GM15510 (cell line): ENCODE data around the gene NR2F2.

ENCODE experiments used
- POLR2A ChIP-seq: IDR thresholded peaks from 3 replicates; pipeline ENCODE4 v1.6.1; 2011; ENCODE audit warnings: borderline replicate concordance; ENCODE audit not compliant: insufficient read length; ENCODE audit errors: extremely low read depth

Gene NR2F2

DNA sequence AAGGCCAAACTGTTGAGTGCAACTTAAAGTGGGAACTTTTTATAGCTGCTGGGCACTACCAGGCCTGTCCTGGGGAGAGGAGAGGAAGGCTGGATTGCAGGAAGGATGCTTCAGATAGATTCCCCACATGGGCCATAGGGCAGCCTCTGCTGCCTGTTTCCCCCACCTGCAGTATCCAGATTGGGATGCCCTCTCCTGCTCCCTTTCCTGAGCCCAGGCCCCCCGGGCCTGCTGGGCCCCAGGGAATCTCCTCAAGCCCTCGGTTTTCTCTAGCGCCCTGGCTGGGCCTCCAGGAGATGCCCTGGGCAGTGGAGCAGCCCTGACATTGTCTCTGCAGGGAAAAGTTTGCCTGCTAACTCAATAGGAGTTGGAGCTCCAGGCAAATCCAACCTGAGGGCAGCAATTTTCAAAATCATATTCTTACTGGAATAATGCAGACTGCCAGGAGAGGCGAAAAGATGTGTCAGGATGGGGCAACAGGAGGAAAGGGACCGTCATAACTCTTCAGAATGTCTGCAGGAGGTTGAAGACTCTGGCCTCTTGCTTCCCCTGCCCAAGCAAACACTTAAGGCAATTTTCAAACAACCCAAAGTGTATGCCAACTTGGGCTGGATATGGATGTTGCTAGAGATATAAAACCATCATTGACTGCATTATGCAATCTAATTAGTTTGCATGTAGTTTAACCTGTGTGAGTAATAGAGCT, 4.4 kb downstream of the NR2F2 start:
- no peak for TF ChIP-seq POLR2A

GRCh38 chr15:96335411-96336024, 5.0 kb downstream of the NR2F2 start:
- TF ChIP-seq POLR2A = no peak

- TF ChIP-seq POLR2A = no peak
These were observed 5.7 kb downstream of the NR2F2 start for GRCh38 chr15:96336108-96336595.

DNA sequence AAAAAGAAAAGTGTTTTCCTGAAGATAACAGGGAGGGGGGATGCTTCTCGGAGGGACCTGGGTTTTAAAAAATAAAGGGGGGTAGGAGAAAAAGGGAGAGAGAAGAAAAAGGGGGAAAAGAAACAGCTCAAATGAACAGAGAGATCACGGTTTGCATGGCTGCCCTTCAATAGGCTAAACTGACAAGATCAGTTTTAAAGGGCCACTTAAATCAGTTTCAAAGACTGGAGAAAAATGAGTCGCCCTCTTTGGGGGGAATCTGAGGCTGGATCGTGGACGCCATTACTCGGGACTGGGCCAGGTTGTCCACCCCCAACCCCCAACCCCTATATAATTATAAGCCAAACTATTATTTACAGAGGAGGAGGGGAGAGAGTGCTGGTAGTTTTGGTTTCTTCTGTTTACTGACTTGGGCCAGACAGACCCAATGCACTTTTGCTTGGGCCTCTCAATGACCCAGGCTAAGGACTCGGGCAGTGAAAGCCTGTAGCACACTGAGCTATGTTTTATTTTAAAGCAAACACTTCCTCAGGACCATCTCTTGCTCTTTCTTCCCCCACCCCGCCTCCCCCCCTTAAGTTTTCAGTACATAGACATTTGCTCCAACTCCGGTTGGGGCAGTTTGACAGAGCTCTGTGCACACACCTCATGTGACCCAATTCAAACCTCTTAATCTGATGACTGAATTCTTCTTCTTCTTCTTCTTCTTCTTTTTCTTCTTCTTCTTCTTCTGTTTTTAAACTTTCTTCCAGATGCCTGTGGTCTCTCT, 6.3 kb downstream of the NR2F2 start:
- TF ChIP-seq POLR2A = no peak

- TF ChIP-seq POLR2A = no peak
These were observed 7.0 kb downstream of the NR2F2 start for GRCh38 chr15:96337365-96338023.

DNA sequence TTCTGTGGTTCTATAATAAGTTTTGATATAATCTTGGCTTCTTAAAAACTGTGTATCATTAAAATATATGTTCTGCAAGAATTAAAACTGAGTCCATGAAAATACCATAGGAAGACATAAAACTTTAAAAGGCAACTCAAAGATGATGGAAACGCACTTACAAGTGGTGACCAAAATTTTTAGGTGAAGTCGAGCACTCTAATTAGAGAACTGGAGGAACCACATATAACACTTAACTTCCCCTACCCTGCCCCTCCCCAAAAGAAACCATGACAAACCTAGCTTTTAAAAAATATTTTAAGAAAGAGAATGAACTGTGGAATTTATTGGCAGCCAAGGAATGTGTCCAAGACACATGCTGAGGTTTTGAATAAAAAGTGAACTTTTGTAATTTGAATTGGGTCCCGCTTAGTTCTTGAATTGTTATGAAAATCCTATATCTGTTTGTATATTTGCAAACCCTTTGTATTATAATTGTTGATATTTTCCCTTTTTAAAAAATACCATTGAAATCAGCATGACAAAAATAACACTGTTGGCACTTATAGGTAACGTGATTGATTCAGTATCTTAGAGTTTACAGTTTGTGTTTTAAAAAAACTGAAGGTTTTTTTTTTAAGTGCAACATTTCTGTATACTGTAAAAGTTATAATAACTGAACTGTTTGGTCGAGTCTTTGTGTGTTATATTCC, 7.7 kb downstream of the NR2F2 start:
- no peak for TF ChIP-seq POLR2A

DNA sequence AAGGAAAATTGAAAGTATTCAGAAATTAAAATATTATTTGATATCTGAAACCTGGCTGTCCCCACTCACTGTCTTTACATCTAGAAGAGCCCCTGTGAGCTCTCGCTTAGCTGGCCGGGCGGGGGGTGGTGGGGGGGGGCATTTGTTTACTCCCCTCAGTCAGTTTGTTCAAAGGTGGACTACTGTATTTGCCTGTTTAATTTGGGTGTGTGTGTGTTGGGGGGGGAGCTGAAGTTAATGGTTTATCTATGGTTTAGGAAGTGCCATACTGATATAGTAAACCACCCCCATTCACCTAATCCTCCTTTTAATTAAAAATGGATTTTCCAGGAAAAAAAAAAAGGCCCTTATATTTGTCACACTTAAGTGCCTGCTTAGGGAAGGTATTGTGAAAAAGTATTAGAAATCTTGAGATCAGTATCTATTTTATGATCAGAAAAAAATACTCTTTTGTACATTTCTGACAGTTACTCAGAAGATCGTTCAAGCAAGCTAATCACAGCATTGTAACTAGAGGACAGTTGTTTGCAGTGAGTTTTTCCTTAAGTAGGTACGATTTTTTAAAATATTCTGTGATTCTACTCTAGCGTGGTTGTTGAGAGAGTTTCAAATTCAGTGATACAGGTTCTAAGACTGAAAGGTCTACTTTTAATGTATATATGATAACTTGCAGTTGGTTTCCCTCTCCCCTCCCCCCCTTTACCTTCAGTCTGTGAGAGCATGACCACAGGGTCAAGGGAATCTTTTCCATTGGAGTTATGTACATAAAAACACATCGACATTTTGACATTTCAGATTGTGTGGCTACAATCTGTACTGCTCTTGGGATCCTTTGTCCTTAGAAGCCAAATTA, 8.5 kb downstream of the NR2F2 start:
- no peak for TF ChIP-seq POLR2A

- TF ChIP-seq POLR2A = no peak
These were observed 9.3 kb downstream of the NR2F2 start for GRCh38 chr15:96339619-96340347.

- no peak for TF ChIP-seq POLR2A
These were observed 9.8 kb downstream of the NR2F2 start for GRCh38 chr15:96340348-96340597.

GRCh38 chr15:96340598-96341512, 10.4 kb downstream of the NR2F2 start:
- TF ChIP-seq POLR2A = no peak

DNA sequence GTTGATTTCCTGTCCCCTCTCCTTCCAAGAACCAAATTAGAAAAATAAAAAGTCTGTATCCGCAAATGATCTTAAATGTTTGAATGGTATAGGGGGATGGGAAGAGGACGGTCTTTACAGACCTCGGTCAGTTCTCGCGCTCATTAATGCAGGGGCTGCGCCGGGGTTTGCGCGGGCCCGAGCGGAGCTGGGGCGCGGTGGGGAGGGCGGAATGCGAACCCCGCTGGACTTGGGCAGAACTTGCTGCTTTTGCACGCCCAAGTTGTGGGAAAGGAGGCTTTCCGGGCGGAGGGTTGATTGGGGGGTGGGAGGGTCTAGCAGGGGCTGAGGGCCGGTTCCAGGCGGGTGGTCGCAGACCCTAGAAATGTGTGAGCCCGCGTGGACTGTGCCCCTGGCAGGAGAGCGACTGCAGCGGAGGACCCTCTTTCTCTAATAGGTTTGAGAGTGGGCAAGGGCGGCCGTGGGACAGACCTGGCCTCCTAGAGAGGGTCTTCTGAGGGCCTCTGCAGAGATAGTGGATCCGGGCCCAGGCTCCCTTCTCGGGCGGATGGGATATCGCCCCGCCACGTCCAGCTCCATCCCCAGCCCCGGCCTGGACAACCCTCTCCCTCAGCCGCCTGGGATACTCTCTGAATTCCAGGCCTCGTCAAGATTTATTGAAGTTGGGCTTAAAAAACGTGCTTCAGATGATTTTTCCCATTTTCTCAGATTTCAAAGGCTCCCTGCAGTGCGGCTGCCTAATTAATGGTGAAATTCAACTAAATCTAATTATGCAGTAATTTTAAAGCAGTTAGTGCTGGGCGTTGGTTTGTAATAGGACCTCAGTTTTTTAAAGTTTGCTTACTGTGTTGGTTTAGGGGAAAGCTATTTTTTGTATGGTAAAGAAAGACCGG, 11.3 kb downstream of the NR2F2 start:
- no peak for TF ChIP-seq POLR2A
